Measurements from ENCODE around the gene ARID1B.

Gene ARID1B

GRCh38 chr6:157083343-157083742, 306.2 kb downstream of the ARID1B start:
- Mint-ChIP-seq H3K4me1 (ENCODE audit: low read depth) (peaks cover 29% of the 10 kb centered on the region), H3K27ac (peak overlapping the region; percentile 15), H3K27me3 (no peaks in the 10 kb centered on the region), H3K4me3 (no peak overlapping the region), H3K36me3 (ENCODE audit: low read depth) (peaks cover 29% of the 10 kb centered on the region), H3K9me3 (no peaks in the 10 kb centered on the region)
- intact Hi-C loops (cut with micrococcal nuclease) = no loop called here

- H3K9me3 Mint-ChIP-seq = no peaks in the 10 kb centered on the region
- H3K4me1 Mint-ChIP-seq (ENCODE audit: low read depth) = peaks cover 35% of the 10 kb centered on the region
- intact Hi-C loops (cut with micrococcal nuclease) = no loop called here
- peaks cover 51% of the 10 kb centered on the region for H3K36me3 Mint-ChIP-seq (ENCODE audit: low read depth)
- no peak overlapping the region for H3K27ac Mint-ChIP-seq
- no peaks in the 10 kb centered on the region for H3K27me3 Mint-ChIP-seq
- no peak overlapping the region for H3K4me3 Mint-ChIP-seq
Measured at GRCh38 chr6:157086632-157087031, 309.5 kb downstream of the ARID1B start.

GRCh38 chr6:157087974-157088373, 310.8 kb downstream of the ARID1B start:
- intact Hi-C loops (cut with micrococcal nuclease) = no loop called here
- peaks cover 35% of the 10 kb centered on the region for H3K4me1 Mint-ChIP-seq (ENCODE audit: low read depth)
- H3K27ac Mint-ChIP-seq = no peak overlapping the region
- H3K4me3 Mint-ChIP-seq = no peak overlapping the region
- H3K27me3 Mint-ChIP-seq = no peaks in the 10 kb centered on the region
- peaks cover 51% of the 10 kb centered on the region for H3K36me3 Mint-ChIP-seq (ENCODE audit: low read depth)
- H3K9me3 Mint-ChIP-seq = no peaks in the 10 kb centered on the region

GRCh38 chr6:157088841-157089240, 311.7 kb downstream of the ARID1B start:
- peak overlapping the region; percentile 35 for H3K27ac Mint-ChIP-seq
- H3K4me1 Mint-ChIP-seq (ENCODE audit: low read depth) = peaks cover 38% of the 10 kb centered on the region
- intact Hi-C loops (cut with micrococcal nuclease) = no loop called here
- no peaks in the 10 kb centered on the region for H3K9me3 Mint-ChIP-seq
- no peaks in the 10 kb centered on the region for H3K27me3 Mint-ChIP-seq
- H3K4me3 Mint-ChIP-seq = no peak overlapping the region
- H3K36me3 Mint-ChIP-seq (ENCODE audit: low read depth) = peaks cover 53% of the 10 kb centered on the region

GRCh38 chr6:157089258-157089657, 312.1 kb downstream of the ARID1B start:
- Mint-ChIP-seq H3K36me3 (ENCODE audit: low read depth) (peaks cover 57% of the 10 kb centered on the region), H3K4me3 (no peak overlapping the region)
- intact Hi-C loops (cut with micrococcal nuclease) = no loop called here

GRCh38 chr6:157089851-157090250, 312.7 kb downstream of the ARID1B start:
- no peaks in the 10 kb centered on the region for H3K9me3 Mint-ChIP-seq
- H3K27ac Mint-ChIP-seq = no peak overlapping the region
- H3K4me3 Mint-ChIP-seq = no peak overlapping the region
- intact Hi-C loops (cut with micrococcal nuclease) = loop anchor here (10.0 kb wide), 1 partner anchor 45 kb away; no protein-coding TSS in a partner anchor
- no peaks in the 10 kb centered on the region for H3K27me3 Mint-ChIP-seq
- H3K4me1 Mint-ChIP-seq (ENCODE audit: low read depth) = peaks cover 48% of the 10 kb centered on the region
- H3K36me3 Mint-ChIP-seq (ENCODE audit: low read depth) = peaks cover 52% of the 10 kb centered on the region

More at GRCh38 chr6:157089258-157089657, 312.1 kb downstream of the ARID1B start:
- no peaks in the 10 kb centered on the region for H3K9me3 Mint-ChIP-seq
- H3K27ac Mint-ChIP-seq = peak overlapping the region; percentile 35
- no peaks in the 10 kb centered on the region for H3K27me3 Mint-ChIP-seq
- peaks cover 42% of the 10 kb centered on the region for H3K4me1 Mint-ChIP-seq (ENCODE audit: low read depth)

GRCh38 chr6:157090736-157091135, 313.6 kb downstream of the ARID1B start:
- Mint-ChIP-seq H3K27ac (peak overlapping the region; percentile 52), H3K4me3 (no peak overlapping the region), H3K9me3 (no peaks in the 10 kb centered on the region), H3K36me3 (ENCODE audit: low read depth) (peaks cover 43% of the 10 kb centered on the region), H3K4me1 (ENCODE audit: low read depth) (peaks cover 57% of the 10 kb centered on the region), H3K27me3 (no peaks in the 10 kb centered on the region)
- intact Hi-C loops (cut with micrococcal nuclease) = loop anchor here (10.0 kb wide), 1 partner anchor 46 kb away; no protein-coding TSS in a partner anchor

- Mint-ChIP-seq H3K4me1 (ENCODE audit: low read depth) (peaks cover 62% of the 10 kb centered on the region), H3K4me3 (no peak overlapping the region), H3K36me3 (ENCODE audit: low read depth) (peaks cover 46% of the 10 kb centered on the region), H3K9me3 (no peaks in the 10 kb centered on the region), H3K27me3 (no peaks in the 10 kb centered on the region), H3K27ac (no peak overlapping the region)
- intact Hi-C loops (cut with micrococcal nuclease) = loop anchor here (10.0 kb wide), 1 partner anchor 46 kb away; no protein-coding TSS in a partner anchor
Measured at GRCh38 chr6:157091243-157091642, 314.1 kb downstream of the ARID1B start.

GRCh38 chr6:157091856-157092460, 314.8 kb downstream of the ARID1B start:
- Mint-ChIP-seq H3K36me3 (ENCODE audit: low read depth) (peaks cover 46% of the 10 kb centered on the region), H3K4me3 (peak overlapping the region; percentile 37), H3K9me3 (no peaks in the 10 kb centered on the region), H3K27ac (peak overlapping the region; percentile 91), H3K4me1 (ENCODE audit: low read depth) (peaks cover 68% of the 10 kb centered on the region), H3K27me3 (no peaks in the 10 kb centered on the region)
- intact Hi-C loops (cut with micrococcal nuclease) = loop anchor here (10.0 kb wide), 1 partner anchor 47 kb away; no protein-coding TSS in a partner anchor

GRCh38 chr6:157092736-157093135, 315.6 kb downstream of the ARID1B start:
- intact Hi-C loops (cut with micrococcal nuclease) = loop anchor here (10.0 kb wide), 1 partner anchor 48 kb away; no protein-coding TSS in a partner anchor
- Mint-ChIP-seq H3K27ac (peak overlapping the region; percentile 91), H3K4me1 (ENCODE audit: low read depth) (peaks cover 75% of the 10 kb centered on the region)

GRCh38 chr6:157093536-157093935, 316.4 kb downstream of the ARID1B start:
- Mint-ChIP-seq H3K4me1 (ENCODE audit: low read depth) (peaks cover 83% of the 10 kb centered on the region), H3K27me3 (no peaks in the 10 kb centered on the region), H3K9me3 (no peaks in the 10 kb centered on the region), H3K36me3 (ENCODE audit: low read depth) (peaks cover 46% of the 10 kb centered on the region), H3K4me3 (no peak overlapping the region), H3K27ac (peak overlapping the region; percentile 91)
- intact Hi-C loops (cut with micrococcal nuclease) = loop anchor here (10.0 kb wide), 1 partner anchor 49 kb away; no protein-coding TSS in a partner anchor

More at GRCh38 chr6:157092736-157093135, 315.6 kb downstream of the ARID1B start:
- H3K4me3 Mint-ChIP-seq = peak overlapping the region; percentile 37
- no peaks in the 10 kb centered on the region for H3K9me3 Mint-ChIP-seq
- H3K36me3 Mint-ChIP-seq (ENCODE audit: low read depth) = peaks cover 49% of the 10 kb centered on the region
- H3K27me3 Mint-ChIP-seq = no peaks in the 10 kb centered on the region

GRCh38 chr6:157094038-157094437, 316.9 kb downstream of the ARID1B start:
- H3K9me3 Mint-ChIP-seq = no peaks in the 10 kb centered on the region
- H3K27me3 Mint-ChIP-seq = no peaks in the 10 kb centered on the region
- peaks cover 83% of the 10 kb centered on the region for H3K4me1 Mint-ChIP-seq (ENCODE audit: low read depth)
- intact Hi-C loops (cut with micrococcal nuclease) = loop anchor here (10.0 kb wide), 1 partner anchor 49 kb away; no protein-coding TSS in a partner anchor
- no peak overlapping the region for H3K4me3 Mint-ChIP-seq
- peaks cover 41% of the 10 kb centered on the region for H3K36me3 Mint-ChIP-seq (ENCODE audit: low read depth)
- peak overlapping the region; percentile 91 for H3K27ac Mint-ChIP-seq

- Mint-ChIP-seq H3K27ac (peak overlapping the region; percentile 91), H3K4me1 (ENCODE audit: low read depth) (peaks cover 88% of the 10 kb centered on the region)
- intact Hi-C loops (cut with micrococcal nuclease) = loop anchor here (10.0 kb wide), 1 partner anchor 50 kb away; no protein-coding TSS in a partner anchor
Measured at GRCh38 chr6:157095084-157095483, 317.9 kb downstream of the ARID1B start.

GRCh38 chr6:157095569-157095968, 318.4 kb downstream of the ARID1B start:
- Mint-ChIP-seq H3K27ac (peak overlapping the region; percentile 91), H3K4me1 (ENCODE audit: low read depth) (peaks cover 92% of the 10 kb centered on the region)
- intact Hi-C loops (cut with micrococcal nuclease) = loop anchor here (10.0 kb wide), 1 partner anchor 51 kb away; no protein-coding TSS in a partner anchor

More at GRCh38 chr6:157095084-157095483, 317.9 kb downstream of the ARID1B start:
- no peaks in the 10 kb centered on the region for H3K9me3 Mint-ChIP-seq
- H3K4me3 Mint-ChIP-seq = peak overlapping the region; percentile 18
- H3K36me3 Mint-ChIP-seq (ENCODE audit: low read depth) = peaks cover 32% of the 10 kb centered on the region
- H3K27me3 Mint-ChIP-seq = no peaks in the 10 kb centered on the region

More at GRCh38 chr6:157095569-157095968, 318.4 kb downstream of the ARID1B start:
- Mint-ChIP-seq H3K27me3 (no peaks in the 10 kb centered on the region), H3K4me3 (no peak overlapping the region), H3K9me3 (no peaks in the 10 kb centered on the region), H3K36me3 (ENCODE audit: low read depth) (peaks cover 29% of the 10 kb centered on the region)
